Muscle of leg (tissue), 16 donors: ENCODE results near the gene RPL38. TPM values are rescaled to one million over a fixed set of nuclear protein-coding genes. Genes with fewer than 3 reads are reported as not detected.

Experiments
- DNase-seq: peaks from one replicate; pipeline ENCODE4 v3.0.0; 2013
- H3K27ac ChIP-seq: one replicate; pipeline ENCODE4 v1.5.1; 2013; ENCODE audit warnings: mild to moderate bottlenecking, low read length, control low read depth
- H3K27me3 ChIP-seq: one replicate; pipeline ENCODE4 v1.6.1; 2013; ENCODE audit warnings: low read length; ENCODE audit not compliant: control insufficient read depth, insufficient read depth
- H3K36me3 ChIP-seq: one replicate; pipeline ENCODE4 v1.6.1; 2013; ENCODE audit warnings: low read length; ENCODE audit not compliant: control insufficient read depth, insufficient read depth
- H3K4me1 ChIP-seq: one replicate; pipeline ENCODE4 v1.6.1; 2013; ENCODE audit warnings: low read length; ENCODE audit not compliant: control insufficient read depth, insufficient read depth
- H3K4me3 ChIP-seq: one replicate; pipeline ENCODE4 v1.5.1; 2013; ENCODE audit warnings: low read length, control low read depth
- H3K9me3 ChIP-seq: replicated peaks from 2 replicates; pipeline ENCODE4 v1.6.1; 2013; ENCODE audit warnings: low read depth, low read length; ENCODE audit not compliant: control insufficient read depth
- WGBS: methylation state at CpG from one replicate; pipeline ENCODE4 v1.1.5; 2013; ENCODE audit warnings: missing lambda C conversion rate; ENCODE audit not compliant: insufficient coverage; 5-methylcytosine and 5-hydroxymethylcytosine counted together
- long read RNA-seq, 11 donors: transcript quantifications; one replicate each; lab custom pipeline, GENCODE V29; 2026
- polyA plus RNA-seq, 8 donors: library from polyadenylated mRNA; unstranded; fragments of 120-200 nt; gene quantifications; one replicate each; pipeline versions ENCODE4 v1.2.1 to v1.2.3, GENCODE V29; 2013; ENCODE audit warnings: inconsistent platforms in 1 of 8, low replicate concordance in 1 of 8; ENCODE audit not compliant: insufficient read length in 8 of 8, insufficient read depth in 1 of 8
- total RNA-seq: library from RNA; stranded (reverse); fragments of 120-200 nt; gene quantifications from one replicate; pipeline ENCODE4 v1.2.4, GENCODE V29; 2013

Gene RPL38
- total RNA-seq: 3,184 TPM
- 1,000 to 10,000 TPM; 1,606 to 2,231 (median 1,792) TPM for polyA plus RNA-seq
- long read RNA-seq, donor 1, transcript RPL38-207 (4 exons, 429 nt): minor isoform, 26 of 810 reads
- long read RNA-seq, donor 1, transcript RPL38-201 (5 exons, 1,170 nt): major isoform, 561 of 810 reads
- long read RNA-seq, donor 1, transcript RPL38-202 (5 exons, 431 nt): minor isoform, 87 of 810 reads
- long read RNA-seq, donor 1, transcript RPL38-206 (4 exons, 532 nt): minor isoform, 32 of 810 reads
- long read RNA-seq, donor 1, partial matches to known transcripts: 64 of 810 reads
- long read RNA-seq, donor 1, other reads (novel, unspliced or antisense): 33 of 810 reads
- long read RNA-seq, donor 2, transcript RPL38-207 (4 exons, 429 nt): minor isoform, 10 of 313 reads
- long read RNA-seq, donor 2, transcript RPL38-206 (4 exons, 532 nt): minor isoform, 10 of 313 reads
- long read RNA-seq, donor 2, transcript RPL38-202 (5 exons, 431 nt): minor isoform, 29 of 313 reads
- long read RNA-seq, donor 2, transcript RPL38-201 (5 exons, 1,170 nt): major isoform, 217 of 313 reads
- long read RNA-seq, donor 2, partial matches to known transcripts: 33 of 313 reads
- long read RNA-seq, donor 2, other reads (novel, unspliced or antisense): 10 of 313 reads
- long read RNA-seq, donor 3, transcript RPL38-206 (4 exons, 532 nt): minor isoform, 49 of 992 reads
- long read RNA-seq, donor 3, transcript RPL38-207 (4 exons, 429 nt): minor isoform, 43 of 992 reads
- long read RNA-seq, donor 3, transcript RPL38-201 (5 exons, 1,170 nt): major isoform, 664 of 992 reads
- long read RNA-seq, donor 3, transcript RPL38-202 (5 exons, 431 nt): minor isoform, 107 of 992 reads
- long read RNA-seq, donor 3, partial matches to known transcripts: 86 of 992 reads
- long read RNA-seq, donor 3, other reads (novel, unspliced or antisense): 33 of 992 reads
- long read RNA-seq, donor 4, transcript RPL38-207 (4 exons, 429 nt): minor isoform, 126 of 1,626 reads
- long read RNA-seq, donor 4, transcript RPL38-206 (4 exons, 532 nt): minor isoform, 54 of 1,626 reads
- long read RNA-seq, donor 4, transcript RPL38-202 (5 exons, 431 nt): minor isoform, 171 of 1,626 reads
- long read RNA-seq, donor 4, transcript RPL38-201 (5 exons, 1,170 nt): major isoform, 1,065 of 1,626 reads
- long read RNA-seq, donor 4, partial matches to known transcripts: 100 of 1,626 reads
- long read RNA-seq, donor 4, other reads (novel, unspliced or antisense): 95 of 1,626 reads
- long read RNA-seq, donor 5, transcript RPL38-201 (5 exons, 1,170 nt): major isoform, 2,882 of 4,212 reads
- long read RNA-seq, donor 5, transcript RPL38-202 (5 exons, 431 nt): minor isoform, 443 of 4,212 reads
- long read RNA-seq, donor 5, transcript RPL38-206 (4 exons, 532 nt): minor isoform, 142 of 4,212 reads
- long read RNA-seq, donor 5, transcript RPL38-207 (4 exons, 429 nt): minor isoform, 159 of 4,212 reads
- long read RNA-seq, donor 5, partial matches to known transcripts: 434 of 4,212 reads
- long read RNA-seq, donor 5, other reads (novel, unspliced or antisense): 121 of 4,212 reads
- long read RNA-seq, donor 6, transcript RPL38-206 (4 exons, 532 nt): minor isoform, 135 of 3,670 reads
- long read RNA-seq, donor 6, transcript RPL38-202 (5 exons, 431 nt): minor isoform, 304 of 3,670 reads
- long read RNA-seq, donor 6, transcript RPL38-201 (5 exons, 1,170 nt): major isoform, 2,570 of 3,670 reads
- long read RNA-seq, donor 6, transcript RPL38-207 (4 exons, 429 nt): minor isoform, 168 of 3,670 reads
- long read RNA-seq, donor 6, partial matches to known transcripts: 271 of 3,670 reads
- long read RNA-seq, donor 6, other reads (novel, unspliced or antisense): 184 of 3,670 reads
- long read RNA-seq, donor 7, transcript RPL38-202 (5 exons, 431 nt): minor isoform, 329 of 3,555 reads
- long read RNA-seq, donor 7, transcript RPL38-206 (4 exons, 532 nt): minor isoform, 116 of 3,555 reads
- long read RNA-seq, donor 7, transcript RPL38-201 (5 exons, 1,170 nt): major isoform, 2,404 of 3,555 reads
- long read RNA-seq, donor 7, transcript RPL38-207 (4 exons, 429 nt): minor isoform, 171 of 3,555 reads
- long read RNA-seq, donor 7, partial matches to known transcripts: 289 of 3,555 reads
- long read RNA-seq, donor 7, other reads (novel, unspliced or antisense): 210 of 3,555 reads
- long read RNA-seq, donor 8, transcript RPL38-201 (5 exons, 1,170 nt): major isoform, 1,557 of 2,418 reads
- long read RNA-seq, donor 8, transcript RPL38-202 (5 exons, 431 nt): minor isoform, 208 of 2,418 reads
- long read RNA-seq, donor 8, transcript RPL38-206 (4 exons, 532 nt): minor isoform, 96 of 2,418 reads
- long read RNA-seq, donor 8, transcript RPL38-207 (4 exons, 429 nt): minor isoform, 117 of 2,418 reads
- long read RNA-seq, donor 8, partial matches to known transcripts: 284 of 2,418 reads
- long read RNA-seq, donor 8, other reads (novel, unspliced or antisense): 120 of 2,418 reads
- long read RNA-seq, donor 9, transcript RPL38-206 (4 exons, 532 nt): minor isoform, 96 of 2,728 reads
- long read RNA-seq, donor 9, transcript RPL38-201 (5 exons, 1,170 nt): major isoform, 1,802 of 2,728 reads
- long read RNA-seq, donor 9, transcript RPL38-207 (4 exons, 429 nt): minor isoform, 138 of 2,728 reads
- long read RNA-seq, donor 9, transcript RPL38-202 (5 exons, 431 nt): minor isoform, 275 of 2,728 reads
- long read RNA-seq, donor 9, partial matches to known transcripts: 227 of 2,728 reads
- long read RNA-seq, donor 9, other reads (novel, unspliced or antisense): 153 of 2,728 reads
- long read RNA-seq, donor 10, transcript RPL38-202 (5 exons, 431 nt): minor isoform, 257 of 3,568 reads
- long read RNA-seq, donor 10, transcript RPL38-207 (4 exons, 429 nt): minor isoform, 121 of 3,568 reads
- long read RNA-seq, donor 10, transcript RPL38-206 (4 exons, 532 nt): minor isoform, 135 of 3,568 reads
- long read RNA-seq, donor 10, transcript RPL38-201 (5 exons, 1,170 nt): major isoform, 2,337 of 3,568 reads
- long read RNA-seq, donor 10, partial matches to known transcripts: 378 of 3,568 reads
- long read RNA-seq, donor 10, other reads (novel, unspliced or antisense): 242 of 3,568 reads
- long read RNA-seq, donor 11, transcript RPL38-201 (5 exons, 1,170 nt): major isoform, 1,848 of 2,824 reads
- long read RNA-seq, donor 11, transcript RPL38-206 (4 exons, 532 nt): minor isoform, 92 of 2,824 reads
- long read RNA-seq, donor 11, transcript RPL38-202 (5 exons, 431 nt): minor isoform, 306 of 2,824 reads
- long read RNA-seq, donor 11, transcript RPL38-207 (4 exons, 429 nt): minor isoform, 140 of 2,824 reads
- long read RNA-seq, donor 11, partial matches to known transcripts: 231 of 2,824 reads
- long read RNA-seq, donor 11, other reads (novel, unspliced or antisense): 179 of 2,824 reads

DNA sequence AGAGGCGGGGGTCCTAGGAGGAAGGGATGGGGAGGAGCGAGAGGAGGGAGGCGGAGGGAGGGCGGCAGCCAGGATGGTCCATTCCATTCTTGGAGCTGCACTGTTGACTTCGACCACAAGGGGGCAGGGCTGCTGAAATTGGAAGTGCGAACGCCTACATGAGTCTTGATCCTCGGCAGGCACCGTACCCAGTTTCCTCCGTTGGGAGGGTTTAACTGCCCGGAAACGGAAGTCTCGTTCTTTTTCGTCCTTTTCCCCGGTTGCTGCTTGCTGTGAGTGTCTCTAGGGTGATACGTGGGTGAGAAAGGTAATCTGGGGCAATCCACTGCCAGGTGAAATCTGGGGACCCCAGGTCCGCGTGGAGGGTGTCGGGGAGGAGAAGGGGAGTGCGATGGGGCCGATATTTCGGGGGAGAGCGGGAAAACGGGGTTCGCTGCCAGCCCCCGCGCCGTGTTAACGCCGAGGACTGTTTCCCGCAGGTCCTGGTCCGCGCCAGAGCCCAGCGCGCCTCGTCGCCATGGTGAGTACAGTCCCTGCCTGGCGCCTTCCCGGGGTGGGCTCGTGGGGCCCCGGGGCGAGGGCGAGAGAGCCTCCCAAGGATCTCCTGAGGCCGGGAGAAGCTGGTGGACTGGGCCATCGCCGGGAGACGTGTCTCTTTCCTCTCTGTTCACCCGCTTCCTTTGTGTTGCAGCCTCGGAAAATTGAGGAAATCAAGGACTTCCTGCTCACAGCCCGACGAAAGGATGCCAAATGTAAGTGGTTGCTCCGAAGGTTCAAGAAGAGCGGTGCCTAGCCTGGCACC lies at the start of gene RPL38:
Gene RPL38 (plus strand): TSS at position 240 of the 802 bp plus-strand sequence. CDS start 278 bp downstream, at position 518.
- Histone ChIP-seq H3K36me3 (peaks cover 34% of the 10 kb centered on the region), H3K4me1 (peaks cover 46% of the 10 kb centered on the region), H3K4me3 (peak within 1 kb of the TSS; percentile 89), H3K27me3 (peaks cover 5% of the 10 kb centered on the region), H3K27ac (peak within 1 kb of the TSS; percentile 82), H3K9me3 (no peaks in the 10 kb centered on the region)
- under 1% methylated on average over 53 of the region's 53 CpGs for WGBS
- DNase-seq: peak; percentile 99

DNA sequence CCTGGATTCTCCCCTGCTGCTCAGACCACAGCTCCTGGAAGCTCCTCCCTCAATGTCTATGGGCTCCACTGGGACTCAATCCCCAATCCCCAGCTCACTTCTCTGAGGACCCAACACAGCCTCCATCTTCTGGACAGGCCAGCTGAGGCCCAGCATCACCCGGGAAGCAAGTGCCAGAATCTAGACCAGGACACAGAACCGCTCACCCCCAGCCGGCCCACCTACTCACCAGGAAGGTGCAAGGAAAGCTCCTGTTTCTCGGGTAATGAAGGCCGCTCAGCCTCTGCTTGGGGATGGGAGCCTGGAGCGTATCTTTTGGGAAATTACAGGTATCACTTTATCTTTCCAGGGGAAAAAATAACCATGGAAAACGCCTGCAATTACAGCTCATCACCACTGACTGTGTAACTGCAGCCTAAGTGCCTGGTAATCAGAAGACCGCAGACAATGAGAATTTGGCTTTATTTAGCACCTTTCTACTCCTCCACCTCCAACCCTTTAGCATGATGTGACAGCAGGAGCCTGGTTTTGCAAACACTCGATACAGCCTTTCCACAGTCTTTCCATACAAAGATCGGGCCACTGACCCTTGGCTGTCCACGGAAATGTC lies 49.6 kb upstream of the RPL38 start:
- no peak overlapping the region for H3K27ac ChIP-seq
- H3K36me3 ChIP-seq: no peaks in the 10 kb centered on the region
- no peak overlapping the region for H3K4me3 ChIP-seq
- peaks cover 9% of the 10 kb centered on the region for H3K4me1 ChIP-seq
- peaks cover 19% of the 10 kb centered on the region for H3K27me3 ChIP-seq
- no peak for DNase-seq
- H3K9me3 ChIP-seq: no peaks in the 10 kb centered on the region
- WGBS: 74% methylated on average over 7 of the region's 11 CpGs

DNA sequence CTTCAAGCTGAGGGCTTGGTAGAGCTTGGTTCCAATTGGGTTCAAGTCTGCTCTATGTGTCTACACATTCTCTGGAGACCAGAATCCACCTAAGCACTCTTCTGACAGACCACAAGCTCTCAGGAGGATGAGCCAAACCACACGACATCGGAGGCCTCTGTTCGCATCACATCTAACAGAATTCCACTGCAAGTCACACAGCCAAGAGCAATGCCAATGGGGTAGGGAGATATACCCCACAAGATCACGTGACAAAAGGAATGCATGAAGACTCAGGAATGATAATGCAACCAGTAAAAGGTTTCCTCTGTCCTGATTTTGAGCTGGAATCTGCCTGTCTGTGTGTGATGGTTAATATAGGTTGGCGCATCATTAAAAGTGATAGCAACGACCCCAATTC lies 46.6 kb upstream of the RPL38 start:
- DNase-seq: no peak
- H3K4me1 ChIP-seq: peaks cover 9% of the 10 kb centered on the region
- H3K4me3 ChIP-seq: no peak overlapping the region
- peaks cover 15% of the 10 kb centered on the region for H3K27me3 ChIP-seq
- WGBS: 89% methylated on average over 2 of the region's 6 CpGs
- no peak overlapping the region for H3K27ac ChIP-seq
- H3K36me3 ChIP-seq: no peaks in the 10 kb centered on the region
- no peaks in the 10 kb centered on the region for H3K9me3 ChIP-seq

DNA sequence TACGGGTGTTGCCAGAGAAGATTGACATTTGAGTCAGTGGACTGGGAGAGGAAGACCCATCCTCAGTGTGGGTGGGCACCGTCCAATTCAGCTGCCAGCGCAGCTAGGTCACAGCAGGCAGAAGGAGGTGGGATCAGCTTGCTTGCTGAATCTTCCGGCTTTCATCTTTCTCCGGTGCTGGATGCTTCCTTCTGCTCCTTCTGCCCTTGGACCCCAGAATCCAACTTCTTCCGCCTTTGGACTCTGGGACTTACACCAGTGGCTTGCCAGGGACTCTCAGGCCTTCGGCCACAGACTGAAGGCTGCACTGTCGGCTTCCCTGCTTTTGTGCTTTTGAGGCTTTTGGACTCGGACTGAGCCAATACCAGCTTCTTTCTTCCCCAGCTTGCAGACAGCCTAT lies 46.1 kb upstream of the RPL38 start:
- H3K27ac ChIP-seq: no peak overlapping the region
- no peak for DNase-seq
- WGBS: 81% methylated on average over 9 of the region's 9 CpGs
- H3K9me3 ChIP-seq: no peaks in the 10 kb centered on the region
- no peak overlapping the region for H3K4me3 ChIP-seq
- H3K36me3 ChIP-seq: no peaks in the 10 kb centered on the region
- peaks cover 9% of the 10 kb centered on the region for H3K4me1 ChIP-seq
- H3K27me3 ChIP-seq: peaks cover 12% of the 10 kb centered on the region

DNA sequence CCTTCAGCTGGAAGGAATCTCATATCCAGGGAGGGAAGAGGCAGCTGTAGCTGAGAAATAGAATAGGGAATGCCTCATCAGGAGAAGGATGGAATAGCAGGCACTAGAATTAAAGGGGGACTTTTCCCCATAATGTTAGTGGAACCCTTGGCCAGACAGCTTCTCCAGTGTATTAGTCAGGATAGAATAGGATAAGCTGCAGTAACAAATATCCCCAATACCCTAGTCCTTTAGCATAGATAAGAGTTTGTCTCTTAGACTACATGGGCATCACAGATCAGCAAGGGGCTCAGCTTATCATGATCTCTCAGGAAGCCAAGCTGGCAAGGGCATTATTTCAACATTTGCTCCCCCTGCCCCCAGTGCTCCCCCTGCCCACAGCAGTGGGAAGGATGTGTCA lies 44.7 kb upstream of the RPL38 start:
- Histone ChIP-seq H3K4me1 (peaks cover 7% of the 10 kb centered on the region), H3K4me3 (no peak overlapping the region), H3K9me3 (no peaks in the 10 kb centered on the region), H3K27me3 (peaks cover 12% of the 10 kb centered on the region), H3K27ac (no peak overlapping the region), H3K36me3 (no peaks in the 10 kb centered on the region)
- no peak for DNase-seq

DNA sequence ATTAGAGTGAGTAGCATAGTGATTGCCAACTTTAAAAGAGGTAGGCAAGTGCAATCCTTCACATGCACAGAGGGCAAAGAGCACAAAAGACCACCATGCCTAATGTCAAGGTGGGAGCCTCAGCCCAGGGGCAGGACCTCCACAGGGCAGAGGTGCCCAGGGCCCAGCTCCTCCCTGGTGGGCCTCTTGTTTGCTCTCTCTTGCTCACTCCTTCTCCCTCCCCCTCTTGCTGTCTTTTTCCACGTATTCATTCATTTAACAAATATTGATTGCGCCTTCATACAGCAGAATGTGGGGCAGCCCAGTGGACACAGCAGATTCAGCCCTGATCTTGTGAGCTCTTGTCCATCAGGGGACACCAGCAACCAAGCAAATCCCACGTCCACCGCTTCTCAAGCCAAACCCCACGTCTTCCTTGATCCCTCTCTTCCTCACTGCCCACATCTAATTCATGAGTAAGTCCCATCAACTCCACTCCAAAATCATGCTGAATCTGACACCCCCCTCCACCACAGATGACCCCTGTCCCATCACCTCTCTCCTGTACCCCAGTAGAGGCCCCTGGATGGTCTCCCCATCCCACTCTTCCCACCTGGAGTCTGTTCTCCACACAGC lies 44.1 kb upstream of the RPL38 start:
- WGBS: 84% methylated on average over 5 of the region's 5 CpGs

More for the DNA sequence above, 44.1 kb upstream of the RPL38 start:
- no peak for DNase-seq
- H3K27ac ChIP-seq: no peak overlapping the region
- H3K4me1 ChIP-seq: peaks cover 9% of the 10 kb centered on the region
- peaks cover 12% of the 10 kb centered on the region for H3K27me3 ChIP-seq
- no peak overlapping the region for H3K4me3 ChIP-seq
- H3K36me3 ChIP-seq: no peaks in the 10 kb centered on the region
- H3K9me3 ChIP-seq: no peaks in the 10 kb centered on the region
